Muscle of back (tissue), 11 donors: ENCODE measurements around the gene CUL9. TPM values are rescaled to one million over a fixed set of nuclear protein-coding genes. Genes with fewer than 3 reads are reported as not detected.

ENCODE experiments used
- DNase-seq, 3 donors: peaks; one replicate each; pipeline versions ENCODE4 v3.0.0 to v3.0.0-alpha.2; 2013
- polyA plus RNA-seq, 10 donors: library from polyadenylated mRNA; unstranded; fragments of 120-200 nt; gene quantifications; one replicate each; pipeline ENCODE4 v1.2.1, GENCODE V29; 2013; ENCODE audit not compliant: insufficient read length in 10 of 10

The CUL9 gene
- polyA plus RNA-seq, 10 donors = 10.3 to 26.8 (median 17.4) TPM

DNA sequence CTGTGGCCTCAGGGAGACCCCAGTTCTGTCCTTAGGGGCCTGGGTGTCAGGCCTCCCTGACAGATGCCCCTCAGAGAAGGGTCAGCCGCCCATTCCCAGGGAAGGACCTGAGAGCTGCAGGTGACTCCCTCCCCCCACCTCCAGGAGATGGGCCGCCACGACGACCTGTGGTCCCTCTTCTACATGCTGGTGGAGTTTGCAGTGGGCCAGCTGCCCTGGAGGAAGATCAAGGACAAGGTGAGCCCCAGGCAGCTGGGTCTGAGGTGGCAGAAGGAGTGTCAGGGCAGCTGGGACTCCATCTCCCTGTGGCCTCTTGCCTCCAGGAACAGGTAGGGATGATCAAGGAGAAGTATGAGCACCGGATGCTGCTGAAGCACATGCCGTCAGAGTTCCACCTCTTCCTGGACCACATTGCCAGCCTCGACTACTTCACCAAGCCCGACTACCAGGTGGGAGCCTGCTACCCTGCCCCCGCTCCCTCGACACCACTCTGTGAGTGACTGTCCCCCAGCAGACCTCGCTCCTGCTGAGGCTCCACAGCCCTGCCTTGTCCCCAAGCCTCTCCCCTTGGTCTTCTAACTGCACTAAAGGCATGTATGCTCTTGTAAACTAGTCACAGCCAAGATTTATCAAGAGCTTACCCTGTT is 73.5 kb downstream of the CUL9 start:
- no peak for DNase-seq

DNA sequence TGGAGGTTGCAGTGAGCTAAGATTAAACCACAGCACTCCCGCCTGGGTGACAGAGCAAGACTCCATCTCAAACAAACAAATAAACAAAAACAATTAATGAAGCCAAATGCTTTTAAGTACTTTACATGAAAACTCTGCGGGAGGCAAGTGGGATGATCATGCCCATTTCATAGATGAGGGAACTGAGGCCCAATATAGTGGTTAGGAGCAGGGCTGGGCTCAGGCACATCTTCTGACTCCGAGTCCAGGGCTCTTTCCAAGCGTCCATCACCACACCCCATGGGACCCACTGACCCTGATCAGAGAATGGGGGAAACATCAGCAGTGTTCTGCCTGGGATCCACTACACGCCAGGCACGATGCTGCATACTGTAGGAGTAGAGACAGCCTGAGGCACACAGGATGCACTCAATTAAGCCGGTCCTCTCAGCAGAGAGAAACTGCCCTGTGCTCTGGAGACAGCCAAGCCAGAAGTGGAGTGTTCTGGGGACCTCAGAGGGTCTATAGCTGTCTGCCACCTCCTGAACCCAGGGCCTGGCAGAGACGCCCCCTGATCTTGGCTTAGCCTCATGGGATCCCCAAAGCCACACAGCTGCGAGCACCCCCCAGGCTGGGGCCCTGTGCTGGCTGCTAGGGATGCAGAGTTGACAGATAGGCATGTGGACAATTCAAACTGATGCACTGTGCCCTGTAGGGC is 74.8 kb downstream of the CUL9 start:
- no peak for DNase-seq

DNA sequence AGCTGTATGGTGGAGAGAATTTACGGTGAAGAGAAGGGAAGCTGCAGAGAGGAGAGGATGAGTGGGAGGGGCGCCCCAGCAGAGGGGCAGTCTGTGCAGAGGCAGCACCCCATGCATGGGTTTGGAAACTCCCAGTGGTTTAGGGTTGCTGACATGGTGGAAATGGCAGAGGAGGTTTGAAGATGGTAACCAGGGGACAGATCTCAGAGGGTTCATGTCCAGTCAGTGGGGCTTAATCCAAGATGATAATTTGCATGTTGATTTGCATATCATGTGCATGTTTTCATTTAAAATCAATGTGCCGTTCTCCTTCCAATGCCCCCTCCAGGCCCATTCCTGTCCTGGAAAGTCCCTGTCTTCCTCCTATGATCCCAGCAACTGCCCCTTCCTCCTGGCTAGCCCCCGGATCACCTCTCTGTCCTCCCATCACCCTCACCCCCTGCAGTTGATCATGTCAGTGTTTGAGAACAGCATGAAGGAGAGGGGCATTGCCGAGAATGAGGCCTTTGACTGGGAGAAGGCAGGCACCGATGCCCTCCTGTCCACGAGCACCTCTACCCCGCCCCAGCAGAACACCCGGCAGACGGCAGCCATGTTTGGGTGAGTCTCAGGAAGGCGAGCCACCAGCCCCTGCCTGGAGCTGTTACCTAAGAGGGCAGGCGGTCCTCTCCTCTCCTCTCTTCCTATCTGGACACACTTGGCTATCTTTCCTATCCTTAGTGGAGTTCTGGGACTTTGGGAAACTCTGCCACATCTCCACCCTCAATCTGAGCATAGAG is 75.6 kb downstream of the CUL9 start:
- DNase-seq = no peak

DNA sequence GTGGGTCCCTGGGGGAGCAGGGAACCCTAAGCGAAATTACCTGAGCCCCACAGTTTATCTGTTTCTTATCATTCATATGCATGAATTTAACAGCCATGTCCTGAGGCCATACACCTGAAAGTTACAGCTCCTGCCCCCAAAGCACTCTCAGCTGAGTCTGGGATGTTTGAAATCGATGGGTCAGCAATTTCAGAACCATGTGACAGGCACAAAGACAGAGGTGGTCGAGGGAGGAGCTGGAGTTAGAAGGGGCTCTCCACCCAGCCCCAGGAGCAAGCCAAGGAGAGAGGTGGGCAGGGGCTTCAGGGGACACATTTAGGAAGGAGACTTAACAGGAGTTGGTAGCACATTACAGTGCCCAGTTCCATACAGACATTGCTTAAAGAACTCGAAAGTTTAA is 76.2 kb downstream of the CUL9 start:
- no peak for DNase-seq

DNA sequence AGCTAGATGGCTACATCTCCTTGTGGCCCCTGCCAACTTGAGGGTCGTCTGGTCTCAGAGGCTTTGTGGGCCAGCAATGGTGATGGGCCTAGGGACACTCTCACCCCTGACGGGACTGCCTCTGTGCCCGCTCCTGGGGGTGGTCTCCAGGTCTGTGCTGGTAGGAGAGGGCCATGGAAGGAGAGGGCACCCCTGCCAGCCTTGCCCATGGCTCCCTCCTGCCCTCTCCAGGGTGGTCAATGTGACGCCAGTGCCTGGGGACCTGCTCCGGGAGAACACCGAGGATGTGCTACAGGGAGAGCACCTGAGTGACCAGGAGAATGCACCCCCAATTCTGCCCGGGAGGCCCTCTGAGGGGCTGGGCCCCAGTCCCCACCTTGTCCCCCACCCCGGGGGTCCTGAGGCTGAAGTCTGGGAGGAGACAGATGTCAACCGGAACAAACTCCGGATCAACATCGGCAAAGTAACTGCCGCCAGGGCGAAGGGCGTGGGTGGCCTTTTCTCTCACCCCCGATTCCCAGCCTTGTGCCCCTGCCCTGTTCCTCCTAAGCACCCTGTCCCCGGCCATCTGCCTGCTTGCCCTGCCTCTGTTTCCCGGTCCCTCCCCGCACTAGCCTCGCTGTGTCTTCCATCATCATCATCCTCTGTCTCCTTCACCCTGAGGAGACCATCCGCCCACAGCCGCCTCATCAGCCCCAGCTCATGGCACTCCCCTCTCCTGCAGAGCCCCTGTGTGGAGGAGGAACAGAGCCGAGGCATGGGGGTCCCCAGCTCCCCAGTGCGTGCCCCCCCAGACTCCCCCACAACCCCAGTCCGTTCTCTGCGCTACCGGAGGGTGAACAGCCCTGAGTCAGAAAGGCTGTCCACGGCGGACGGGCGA is 77.1 kb downstream of the CUL9 start:
- no peak for DNase-seq

DNA sequence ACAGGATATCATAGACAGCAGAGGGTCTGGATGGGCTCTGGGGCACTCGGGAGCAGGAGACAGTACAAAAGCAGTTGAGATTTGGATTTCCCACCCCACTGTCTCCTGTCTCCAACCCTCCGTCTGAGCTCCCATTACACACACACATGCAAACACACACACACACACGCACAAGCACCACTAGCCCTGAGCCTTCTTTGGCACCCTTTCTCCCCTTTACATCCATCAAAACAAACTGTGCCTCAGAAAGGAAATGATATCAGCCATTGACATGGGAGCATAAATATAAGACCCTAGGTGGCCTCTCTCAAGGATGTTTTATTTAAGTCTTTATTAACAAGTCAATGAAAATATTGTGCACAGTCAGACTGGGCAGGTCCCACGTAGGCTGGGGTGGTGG is 78.8 kb downstream of the CUL9 start:
- no peak for DNase-seq

DNA sequence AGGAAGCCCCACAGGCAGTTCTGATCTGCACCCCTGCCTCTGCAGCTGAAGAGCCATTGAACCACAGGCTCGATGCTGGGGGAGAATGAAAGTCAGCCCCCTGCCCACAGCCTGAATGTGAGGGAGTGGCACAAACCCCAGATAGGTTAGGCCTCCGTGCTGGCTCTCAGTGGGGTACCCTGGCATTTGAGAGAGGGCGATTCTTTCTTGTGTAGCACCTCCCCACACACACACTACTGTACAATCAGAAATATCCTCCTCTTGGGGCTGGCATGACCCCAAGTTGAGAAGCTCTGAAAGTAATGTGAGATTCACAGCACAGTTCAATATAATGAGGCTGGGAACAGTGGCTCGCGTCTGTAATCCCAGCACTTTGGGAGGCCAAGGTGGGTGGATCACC is 79.2 kb downstream of the CUL9 start:
- no peak for DNase-seq

DNA sequence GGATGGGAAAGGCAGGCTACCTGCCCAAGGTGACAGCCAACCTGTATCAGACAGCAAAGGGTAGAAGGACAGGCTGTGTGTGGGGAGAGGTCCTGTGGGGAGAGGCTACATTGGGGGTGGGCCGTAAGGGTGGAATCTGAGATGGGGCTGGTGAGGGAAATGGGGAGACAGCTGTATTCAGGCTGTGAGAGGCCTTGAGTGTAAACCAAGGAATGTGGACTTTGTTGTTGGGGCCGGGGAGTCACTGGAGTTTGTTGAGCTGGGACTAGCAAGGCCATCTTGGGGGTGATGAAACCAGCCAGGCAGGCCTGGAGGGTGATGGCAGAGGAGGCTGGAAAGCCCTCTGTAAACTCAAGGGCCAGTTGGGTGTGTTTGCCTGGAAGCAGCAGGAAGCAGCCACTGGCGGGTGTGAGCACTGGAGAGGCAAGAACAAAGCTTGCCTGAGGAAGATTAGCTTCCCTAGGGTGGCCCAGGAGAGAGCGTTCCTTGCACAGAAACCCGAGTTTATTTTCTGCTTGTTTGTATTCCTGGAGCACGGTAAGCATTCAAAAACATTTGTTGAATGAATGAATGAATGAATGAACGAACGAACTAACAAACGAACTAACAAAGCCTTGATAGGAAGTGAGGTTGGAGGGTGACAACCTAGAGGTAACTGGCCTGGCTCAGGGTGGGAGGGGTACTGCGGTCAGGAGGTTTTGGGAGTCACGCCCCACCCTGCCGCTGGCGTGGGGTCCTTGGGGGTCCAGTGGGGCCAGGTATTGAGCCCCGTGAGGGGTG is 80.2 kb downstream of the CUL9 start:
- no peak for DNase-seq

DNA sequence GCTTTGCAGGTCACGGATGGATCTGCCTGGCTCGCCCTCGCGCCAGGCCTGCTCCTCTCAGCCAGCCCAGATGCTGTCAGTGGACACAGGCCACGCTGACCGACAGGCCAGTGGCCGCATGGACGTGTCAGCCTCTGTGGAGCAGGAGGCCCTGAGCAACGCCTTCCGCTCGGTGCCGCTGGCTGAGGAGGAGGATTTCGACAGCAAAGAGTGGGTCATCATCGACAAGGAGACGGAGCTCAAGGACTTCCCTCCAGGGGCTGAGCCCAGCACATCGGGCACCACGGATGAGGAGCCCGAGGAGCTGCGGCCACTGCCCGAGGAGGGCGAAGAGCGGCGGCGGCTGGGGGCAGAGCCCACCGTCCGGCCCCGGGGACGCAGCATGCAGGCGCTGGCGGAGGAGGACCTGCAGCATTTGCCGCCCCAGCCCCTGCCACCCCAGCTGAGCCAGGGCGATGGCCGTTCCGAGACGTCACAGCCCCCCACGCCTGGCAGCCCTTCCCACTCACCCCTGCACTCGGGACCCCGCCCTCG is 80.9 kb downstream of the CUL9 start:
- DNase-seq = no peak

DNA sequence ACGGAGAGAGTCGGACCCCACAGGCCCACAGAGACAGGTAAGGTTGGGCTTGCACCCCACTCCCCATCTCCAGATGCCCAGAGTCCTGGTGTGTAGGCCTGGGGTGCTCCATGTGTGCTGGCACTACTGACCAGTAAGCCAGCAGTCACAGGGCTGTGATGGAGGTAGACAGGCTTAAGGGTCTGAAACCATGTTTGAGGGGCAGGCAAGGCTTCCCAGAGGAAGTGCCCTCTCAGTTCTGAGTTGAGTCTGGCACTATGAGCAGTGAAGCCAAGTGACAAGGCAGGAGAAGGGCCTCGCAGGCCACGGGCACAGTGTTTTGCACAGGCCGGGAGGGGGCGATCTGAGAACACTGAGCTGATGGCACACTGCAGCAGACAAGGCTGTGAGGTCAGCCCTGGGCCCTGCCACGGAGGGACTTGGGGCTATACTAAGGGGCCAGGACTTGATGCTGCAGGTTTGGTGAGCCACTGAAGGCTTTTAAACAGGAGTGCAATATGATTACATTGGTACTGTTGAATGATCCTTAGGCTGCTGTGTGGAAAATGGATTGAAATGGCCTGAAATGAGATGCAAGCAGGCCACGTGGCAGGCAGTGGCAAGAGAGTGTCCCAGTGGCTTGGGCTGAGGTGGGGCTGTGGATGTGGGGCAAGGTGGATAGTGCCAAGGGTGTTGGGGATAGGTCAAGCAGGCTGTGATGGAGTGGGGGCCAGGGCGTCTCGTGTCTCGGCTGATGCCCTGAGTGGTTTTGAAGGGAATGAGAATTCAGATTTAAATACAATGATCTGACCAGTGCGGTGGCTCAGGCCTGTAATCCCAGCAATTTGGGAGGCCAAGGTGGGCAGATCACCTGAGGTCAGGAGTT is 81.5 kb downstream of the CUL9 start:
- peak; percentile 41 to 76 (median 52) for DNase-seq

DNA sequence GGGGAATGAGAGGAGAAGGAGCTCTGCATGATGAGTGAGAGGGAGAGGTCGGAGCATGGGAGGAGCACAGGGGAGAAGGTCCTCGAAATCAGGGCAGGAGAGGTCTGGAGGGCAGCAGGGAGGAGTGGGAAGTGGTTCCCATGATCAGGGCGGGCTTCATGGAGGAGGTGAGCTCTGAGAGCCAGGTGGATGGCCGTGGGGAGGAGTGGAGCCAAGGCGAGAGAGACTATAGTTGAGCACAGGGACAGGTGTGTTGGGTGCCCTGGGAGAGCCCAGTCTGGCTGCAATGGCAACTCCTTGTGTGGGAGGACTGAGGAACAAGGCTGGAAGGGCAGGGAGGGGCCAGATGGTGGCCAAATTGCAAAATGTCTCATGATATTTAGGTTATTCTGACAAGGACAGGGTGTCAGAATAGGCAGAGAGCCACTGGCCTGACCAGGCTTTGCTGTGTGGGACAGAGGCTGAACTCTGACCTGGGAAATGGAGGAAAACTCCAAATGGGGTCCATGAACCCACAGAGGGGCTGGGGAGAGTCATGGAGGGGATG is 82.7 kb downstream of the CUL9 start:
- no peak for DNase-seq

DNA sequence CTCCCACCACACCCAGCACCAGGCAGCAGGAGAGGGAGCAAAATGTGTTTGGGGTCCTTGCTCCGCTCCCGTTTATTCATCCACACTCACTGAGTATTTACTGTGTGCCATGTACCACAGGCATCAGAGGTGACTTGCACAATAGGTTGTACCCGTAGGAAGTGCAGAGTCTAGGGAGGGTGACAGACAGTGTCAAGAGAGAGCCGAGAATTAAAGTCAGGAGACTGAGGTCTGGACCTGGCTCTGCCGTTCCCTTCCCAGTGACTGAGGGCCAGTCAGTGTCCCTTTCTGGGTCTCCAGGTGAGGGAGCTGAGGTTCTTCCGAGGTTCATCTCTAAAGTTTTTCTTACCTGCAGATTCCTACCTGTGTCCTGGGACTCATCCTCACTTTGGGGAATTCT is 83.6 kb downstream of the CUL9 start:
- no peak for DNase-seq

DNA sequence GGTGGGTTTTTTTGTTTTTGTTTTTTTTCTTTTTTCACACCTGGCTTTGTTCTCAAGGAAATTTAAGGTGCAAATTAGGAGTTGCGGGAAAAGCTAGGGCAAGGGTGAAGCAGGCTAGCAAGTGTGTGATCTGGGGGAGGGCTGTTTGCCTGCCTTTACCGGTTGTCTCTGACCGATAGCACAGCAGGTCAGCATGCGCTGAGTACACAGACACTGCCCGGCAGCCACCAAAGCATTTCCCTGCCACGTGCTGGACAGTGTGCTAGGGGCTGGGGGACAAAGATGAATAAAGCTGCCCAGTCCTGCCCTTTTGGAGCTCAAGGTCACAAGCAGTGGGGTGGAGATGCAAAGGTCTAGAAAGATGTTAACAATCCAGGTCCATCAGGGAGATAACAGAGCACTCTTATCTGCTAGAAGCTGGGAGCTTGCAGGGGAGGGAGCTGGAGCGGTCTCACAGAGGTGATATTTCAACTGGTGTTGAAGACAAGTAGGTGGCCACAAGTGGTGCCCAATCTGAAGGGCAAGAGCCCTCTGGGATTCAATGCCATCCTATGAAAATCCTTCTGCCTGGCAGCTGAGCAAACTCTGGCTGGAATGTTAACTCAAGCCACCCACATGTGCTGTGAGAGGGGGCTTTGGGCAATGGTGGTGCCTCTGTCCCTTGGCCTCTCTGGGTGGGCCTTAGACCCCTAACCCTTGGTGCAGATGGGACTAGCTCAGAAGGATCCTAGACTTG is 85.8 kb downstream of the CUL9 start:
- no peak for DNase-seq

DNA sequence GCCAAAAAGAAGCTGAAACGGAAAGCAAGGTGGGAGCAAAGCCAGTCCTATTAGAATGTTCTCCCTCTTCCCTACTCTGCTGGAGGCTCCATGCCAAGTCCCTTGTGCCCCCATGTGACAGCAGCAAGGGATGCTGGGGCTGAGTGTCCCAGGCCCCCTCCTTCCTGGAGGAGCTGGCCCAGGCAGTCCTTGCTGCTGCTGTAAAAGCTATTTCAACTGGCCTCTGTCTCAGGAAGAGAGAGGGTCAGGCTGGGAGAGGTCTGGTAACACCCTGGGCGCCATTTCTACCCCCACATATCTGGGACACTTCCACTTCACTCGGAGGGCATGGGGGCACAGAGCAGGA is 86.3 kb downstream of the CUL9 start:
- DNase-seq = peak in 1 of 3 donors; percentile 64

DNA sequence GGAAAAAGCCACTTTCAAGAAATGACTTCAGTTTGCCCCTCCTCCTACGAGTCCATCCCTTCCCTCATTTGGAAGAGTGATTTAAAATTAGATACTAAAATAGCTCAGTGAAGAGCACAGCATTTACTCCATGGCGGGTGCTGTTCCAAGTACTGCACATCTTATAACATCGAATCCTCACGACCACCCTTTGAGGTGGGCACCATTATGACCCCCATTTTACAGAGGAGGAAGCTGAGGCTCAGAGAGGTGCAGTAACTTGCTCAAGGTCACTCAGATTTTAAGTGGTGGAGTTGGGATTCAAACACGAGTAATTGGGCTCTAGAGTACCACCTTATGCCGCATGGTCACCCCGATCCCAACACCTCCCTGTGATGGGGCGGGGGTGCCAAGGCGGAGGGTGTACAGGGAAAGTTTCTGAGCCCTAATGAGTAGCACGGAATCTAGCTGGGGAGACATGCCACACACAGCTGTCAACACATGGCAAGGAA is 86.8 kb downstream of the CUL9 start:
- DNase-seq = no peak

DNA sequence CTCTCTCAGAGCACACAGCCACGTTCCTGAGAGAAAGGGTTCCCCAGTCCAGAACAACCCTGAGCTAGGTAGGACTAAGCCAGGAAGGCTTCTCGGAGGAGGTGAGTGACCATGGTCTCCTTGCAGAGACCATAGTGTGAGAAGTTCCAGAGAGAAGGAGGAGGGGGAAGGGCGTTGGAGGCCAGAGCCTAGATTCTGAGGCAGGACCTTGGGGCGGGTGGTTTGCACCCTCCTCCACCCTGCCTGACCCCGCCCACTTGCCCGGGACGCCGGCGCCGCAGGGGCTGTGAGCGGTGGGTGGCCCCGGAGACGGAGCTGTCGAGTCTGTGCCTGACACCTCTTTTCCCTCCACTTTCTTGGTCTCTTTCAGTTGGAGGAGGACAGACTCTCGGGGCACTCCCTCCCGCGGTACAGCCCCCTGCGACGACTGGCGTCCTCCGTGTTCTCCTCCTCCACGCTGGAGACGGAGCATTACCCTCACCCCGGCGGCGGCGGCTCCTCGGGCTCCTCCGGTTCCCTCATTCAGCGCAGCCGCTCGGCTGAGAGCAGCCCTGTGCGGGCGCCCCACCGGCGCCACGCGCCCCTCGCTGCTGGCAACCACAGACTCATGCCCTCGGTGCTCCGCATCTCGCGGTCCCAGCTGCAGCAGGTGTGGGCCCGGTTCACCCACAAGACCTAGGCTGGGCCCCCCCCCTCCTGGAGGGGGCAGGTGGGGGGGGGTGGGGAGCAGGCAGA is 87.4 kb downstream of the CUL9 start:
- peak in 1 of 3 donors; percentile 45 for DNase-seq

DNA sequence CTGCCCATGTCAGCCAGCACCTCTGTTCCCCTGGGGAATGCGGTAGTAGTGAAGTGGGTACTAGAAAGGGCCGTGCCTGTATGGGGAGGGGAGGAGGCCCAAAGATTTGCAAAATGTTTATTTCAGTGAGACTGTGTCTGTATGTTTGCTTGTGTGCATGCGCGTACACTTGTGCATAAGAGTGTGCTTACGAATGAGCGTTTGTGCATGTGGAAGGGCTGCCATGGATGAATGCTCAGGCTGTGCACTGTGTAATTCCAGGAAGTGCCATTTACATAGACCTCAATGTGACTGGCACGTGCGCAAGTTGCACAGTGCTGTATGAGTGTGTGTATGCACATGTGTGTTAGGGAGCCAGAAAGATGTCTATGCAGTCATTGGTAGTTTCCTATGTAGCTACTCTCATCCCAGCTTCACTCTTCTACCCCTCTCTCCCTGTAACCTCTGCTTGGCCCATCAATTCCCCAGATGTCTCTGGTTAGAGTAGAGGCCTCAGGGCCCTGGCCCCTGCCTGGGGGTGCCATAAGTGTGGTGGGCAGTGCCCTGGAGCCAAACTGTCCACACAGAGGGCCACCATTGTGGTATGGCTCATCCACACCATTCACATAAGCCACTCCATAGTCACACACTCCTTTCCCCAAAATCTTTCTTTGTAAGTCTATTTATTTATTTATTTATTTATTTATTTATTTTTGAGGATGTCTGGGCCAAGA is 89.3 kb downstream of the CUL9 start:
- DNase-seq = no peak
